Aorta (tissue), 5 donors: Measurements from ENCODE around the gene RAB25. TPM values are rescaled to one million over a fixed set of nuclear protein-coding genes. Genes with fewer than 3 reads are reported as not detected.

Experiments used
- ATAC-seq: fragments of 200-7000 bp; cut with Tn5 transposase; one replicate; pipeline ENCODE4 v1.9.1; 2022; ENCODE audit warnings: moderate library complexity; ENCODE audit not compliant: low FRiP score
- DNase-seq, 2 donors: peaks; one replicate each; pipeline ENCODE4 v3.0.0-alpha.2; 2020
- H3K27ac ChIP-seq, 2 donors: one replicate each; pipeline ENCODE4 v1.5.1; 2013; ENCODE audit warnings: low read length in 2 of 2, mild to moderate bottlenecking in 2 of 2, moderate library complexity in 2 of 2, control low read depth in 1 of 2, inconsistent platforms in 1 of 2, low read depth in 1 of 2
- H3K27me3 ChIP-seq, 2 donors: one replicate each; pipeline ENCODE4 v1.6.1; 2013; ENCODE audit warnings: control low read depth in 1 of 2, low read length in 1 of 2, mild to moderate bottlenecking in 1 of 2, moderate library complexity in 1 of 2; ENCODE audit not compliant: insufficient read depth in 2 of 2, control insufficient read depth in 1 of 2
- H3K36me3 ChIP-seq, 2 donors: one replicate each; pipeline ENCODE4 v1.6.1; 2013; ENCODE audit warnings: control low read depth in 1 of 2, low read length in 1 of 2, mild to moderate bottlenecking in 1 of 2; ENCODE audit not compliant: insufficient read depth in 2 of 2, control insufficient read depth in 1 of 2
- H3K4me1 ChIP-seq, 2 donors: one replicate each; pipeline ENCODE4 v1.6.1; 2013; ENCODE audit warnings: low read length in 2 of 2, control low read depth in 1 of 2, mild to moderate bottlenecking in 1 of 2, moderate library complexity in 1 of 2; ENCODE audit not compliant: insufficient read depth in 2 of 2, control insufficient read depth in 1 of 2
- H3K4me3 ChIP-seq, 2 donors: one replicate each; pipeline ENCODE4 v1.5.1; 2013; ENCODE audit warnings: low read length in 2 of 2, control low read depth in 1 of 2, mild to moderate bottlenecking in 1 of 2
- H3K9me3 ChIP-seq: one replicate; pipeline ENCODE4 v1.6.1; 2013; ENCODE audit warnings: mild to moderate bottlenecking, low read length; ENCODE audit not compliant: control insufficient read depth
- WGBS, 2 donors: extraction: QIAGEN DNeasy Blood & Tissue Kit; methylation state at CpG; one replicate each; pipeline ENCODE4 v1.1.7; 2013; 5-methylcytosine and 5-hydroxymethylcytosine counted together
- intact Hi-C, 2 donors: fragments of 100-400 bp; cut with DNase I; formaldehyde crosslinking; loops; one replicate each; pipeline versions ENCODE4 v1.14.2 to v1.15.0; 2022
- polyA plus RNA-seq, 2 donors: library from polyadenylated mRNA; stranded (reverse); fragments of 200-250 nt; gene quantifications; one replicate each; pipeline ENCODE4 v1.2.3, GENCODE V29; 2013
- total RNA-seq, 2 donors: library from RNA; stranded (reverse); fragmentation: NEBNext Ultra II Directional; extraction: Animal tissue kit (Norgen Biotek cat#: 25700); gene quantifications; one replicate each; pipeline ENCODE4 v1.2.1, GENCODE V29; 2021
- donor health status: healthy with polysubstance abuse.
- donor health status: Bipolar disorder and iron deficiency.
- donor health status: DM: no; HTN: no; CAD: no.
- donor health status: DM: no; HTN: no; CAD: no.
- donor health status: DM: yes; HTN: yes; CAD: no.

Gene RAB25
- total and polyA plus RNA-seq, 4 donors: 1.5 to 32.4 TPM; not detected in 2

- 89 to 95% methylated on average over 3 of the region's 3 CpGs for WGBS, 2 donors
- Histone ChIP-seq H3K4me3 (no peak overlapping the region), H3K27ac (no peak overlapping the region), H3K27me3 (no peaks in the 10 kb centered on the region), H3K36me3 (no peaks in the 10 kb centered on the region), H3K9me3 (no peaks in the 10 kb centered on the region), H3K4me1 (no peaks in the 10 kb centered on the region)
- ATAC-seq: no peak
- DNase-seq: no peak
- intact Hi-C loops: no loop called here
Measured at GRCh38 chr1:156108057-156108456, 47.1 kb downstream of the RAB25 start.

GRCh38 chr1:156108664-156109241 lies 47.8 kb downstream of the RAB25 start:
- Histone ChIP-seq H3K4me3 (no peak overlapping the region), H3K9me3 (no peaks in the 10 kb centered on the region), H3K27me3 (no peaks in the 10 kb centered on the region), H3K27ac (peak overlapping the region in 1 of 2 donors; percentile 8), H3K36me3 (no peaks in the 10 kb centered on the region), H3K4me1 (no peaks in the 10 kb centered on the region)
- WGBS, 2 donors: 88 to 91% methylated on average over 6 of the region's 6 CpGs
- no peak for ATAC-seq
- intact Hi-C loops: no loop called here
- DNase-seq: no peak

GRCh38 chr1:156110252-156110651 lies 49.3 kb downstream of the RAB25 start:
- intact Hi-C loops: no loop called here
- Histone ChIP-seq H3K27ac (no peak overlapping the region), H3K4me1 (no peaks in the 10 kb centered on the region), H3K9me3 (no peaks in the 10 kb centered on the region), H3K27me3 (no peaks in the 10 kb centered on the region), H3K4me3 (no peak overlapping the region), H3K36me3 (no peaks in the 10 kb centered on the region)
- no peak for ATAC-seq
- DNase-seq: no peak
- 75 to 83% methylated on average over 2 of the region's 2 CpGs for WGBS, 2 donors

GRCh38 chr1:156111355-156111962 lies 50.5 kb downstream of the RAB25 start:
- Histone ChIP-seq H3K9me3 (no peaks in the 10 kb centered on the region), H3K4me3 (no peak overlapping the region), H3K27me3 (no peaks in the 10 kb centered on the region), H3K36me3 (no peaks in the 10 kb centered on the region), H3K4me1 (no peaks in the 10 kb centered on the region), H3K27ac (no peak overlapping the region)
- intact Hi-C loops: no loop called here
- no peak for ATAC-seq
- no peak for DNase-seq
- WGBS, 2 donors: 64% methylated on average over 4 of the region's 4 CpGs

- intact Hi-C loops: no loop called here
- DNase-seq: no peak
- WGBS, 2 donors: 58 to 60% methylated on average over 10 of the region's 10 CpGs
Measured at GRCh38 chr1:156112276-156113137, 51.5 kb downstream of the RAB25 start.

GRCh38 chr1:156113282-156113950 lies 52.5 kb downstream of the RAB25 start:
- H3K4me1 ChIP-seq: no peaks in the 10 kb centered on the region

More at GRCh38 chr1:156112276-156113137, 51.5 kb downstream of the RAB25 start:
- H3K36me3 ChIP-seq: no peaks in the 10 kb centered on the region
- ATAC-seq: no peak
- H3K9me3 ChIP-seq: no peaks in the 10 kb centered on the region
- no peak overlapping the region for H3K4me3 ChIP-seq
- no peaks in the 10 kb centered on the region for H3K4me1 ChIP-seq
- H3K27me3 ChIP-seq: no peaks in the 10 kb centered on the region
- H3K27ac ChIP-seq: peak overlapping the region in 1 of 2 donors; percentile 4

GRCh38 chr1:156114101-156114918 lies 53.4 kb downstream of the RAB25 start, which contains the start of gene LMNA:
Gene LMNA (plus strand): TSS chr1:156114711. CDS start chr1:156114919, 208 bp downstream.
- Histone ChIP-seq H3K36me3 (no peaks in the 10 kb centered on the region), H3K27ac (peak within 1 kb of the TSS; percentile 88 to 95), H3K4me1 (no peaks in the 10 kb centered on the region), H3K4me3 (peak within 1 kb of the TSS; percentile 60 to 99), H3K27me3 (no peaks in the 10 kb centered on the region), H3K9me3 (no peaks in the 10 kb centered on the region)
- ATAC-seq (peak; percentile 92), DNase-seq (peak; percentile 95 to 97)
- intact Hi-C loops: loop anchor here in 1 of 2 donors (1.0 to 2.0 kb wide), 2 partner anchors 8 to 14 kb away; no protein-coding TSS in a partner anchor
- 1% methylated on average over 35 to 37 of the region's 37 CpGs for WGBS, 2 donors

More at GRCh38 chr1:156113282-156113950, 52.5 kb downstream of the RAB25 start:
- 30 to 33% methylated on average over 4 of the region's 4 CpGs for WGBS, 2 donors
- no peaks in the 10 kb centered on the region for H3K9me3 ChIP-seq
- H3K4me3 ChIP-seq: no peak overlapping the region
- ATAC-seq: no peak
- H3K27me3 ChIP-seq: no peaks in the 10 kb centered on the region
- H3K36me3 ChIP-seq: no peaks in the 10 kb centered on the region
- intact Hi-C loops: no loop called here
- peak overlapping the region in 1 of 2 donors; percentile 55 for H3K27ac ChIP-seq
- no peak for DNase-seq
